Activated effector memory CD4-positive, alpha-beta T cell treated with Interleukin-2 at 50 U/mL for 16 hours (primary cell): ENCODE results near the gene PANK4.
"Not testable (repeated sequence)": the region's sequence is repeated elsewhere in the genome, so short reads cannot be mapped to it uniquely, and the experiment has no call there.

ENCODE experiments used
- DNase-seq: peaks from one replicate; pipeline ENCODE4 v3.0.0-alpha.2; 2020

PANK4 gene

DNA sequence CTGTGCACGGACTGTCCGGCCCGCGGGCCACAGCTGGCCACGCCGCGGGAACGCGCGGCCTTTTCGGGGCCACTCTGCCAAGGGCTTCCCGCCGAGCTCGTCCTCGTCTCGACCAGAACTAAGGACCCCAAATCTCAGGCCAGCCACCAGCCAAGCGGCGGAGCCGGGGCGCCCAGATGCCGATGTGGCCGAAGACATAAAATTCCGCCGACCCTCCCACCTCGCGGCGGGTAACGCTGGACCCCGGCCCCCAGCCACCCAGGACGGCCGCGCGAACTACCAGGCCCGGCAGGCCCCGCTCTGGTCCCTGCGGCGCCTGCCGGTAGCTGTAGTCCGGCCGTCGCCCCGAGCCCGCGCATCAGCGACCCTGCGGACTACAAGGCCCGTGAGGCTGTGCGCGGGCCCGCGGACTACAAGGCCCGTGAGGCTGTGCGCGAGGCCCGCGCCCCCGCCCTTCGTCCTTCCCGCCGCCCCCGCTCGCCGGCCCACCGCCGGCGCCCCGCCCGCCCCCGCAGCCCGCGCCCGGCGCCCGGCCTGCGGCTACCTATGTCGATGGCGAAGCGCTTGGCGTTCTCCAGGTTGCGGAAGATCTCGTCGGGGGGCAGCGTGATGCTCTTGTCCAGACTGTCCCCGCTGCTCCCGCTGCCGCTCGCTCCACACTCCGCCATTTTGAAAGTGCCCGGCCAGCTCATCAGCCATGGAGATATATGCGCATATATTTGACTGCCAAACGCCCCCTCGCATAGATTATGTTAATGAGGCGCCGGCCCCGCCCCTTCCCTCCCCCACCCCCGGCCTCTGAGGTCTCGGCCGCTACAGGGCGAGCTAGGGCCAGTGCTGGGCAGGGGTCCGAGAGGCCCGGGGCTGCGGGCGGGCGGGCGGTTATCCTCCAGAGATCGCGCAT, at the start of gene PANK4:
TSS of gene PANK4 (minus strand) at position 677 of the 904 bp plus-strand sequence. CDS start at position 668, 9 bp downstream.
- DNase-seq, result peak; percentile 83

DNA sequence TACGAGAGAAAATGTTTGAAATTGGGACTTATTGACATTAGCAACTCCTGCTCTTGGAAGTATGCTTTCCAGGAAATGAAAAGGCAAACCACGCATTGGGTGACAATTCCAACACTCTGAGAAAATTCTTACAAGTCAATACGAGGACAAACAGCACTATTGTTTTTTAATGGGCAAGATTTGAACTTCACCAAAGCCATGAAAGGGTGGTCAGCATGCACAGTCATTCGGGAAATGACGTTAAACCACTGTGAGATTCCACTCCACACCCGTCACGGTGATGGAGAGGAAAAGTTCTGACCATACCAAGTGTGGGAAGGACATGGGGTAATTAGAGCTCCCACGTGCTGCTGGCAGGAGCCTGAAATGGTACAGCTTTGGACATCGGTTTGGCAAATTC, 48.0 kb upstream of the PANK4 start:
- DNase-seq, result no peak

- DNase-seq, result no peak
Measured at GRCh38 chr1:2573250-2573920, 47.0 kb upstream of the PANK4 start.

GRCh38 chr1:2571348-2571747, 45.0 kb upstream of the PANK4 start:
- DNase-seq, result no peak

- DNase-seq, result no peak
Measured at GRCh38 chr1:2570332-2570731, 43.9 kb upstream of the PANK4 start.

DNA sequence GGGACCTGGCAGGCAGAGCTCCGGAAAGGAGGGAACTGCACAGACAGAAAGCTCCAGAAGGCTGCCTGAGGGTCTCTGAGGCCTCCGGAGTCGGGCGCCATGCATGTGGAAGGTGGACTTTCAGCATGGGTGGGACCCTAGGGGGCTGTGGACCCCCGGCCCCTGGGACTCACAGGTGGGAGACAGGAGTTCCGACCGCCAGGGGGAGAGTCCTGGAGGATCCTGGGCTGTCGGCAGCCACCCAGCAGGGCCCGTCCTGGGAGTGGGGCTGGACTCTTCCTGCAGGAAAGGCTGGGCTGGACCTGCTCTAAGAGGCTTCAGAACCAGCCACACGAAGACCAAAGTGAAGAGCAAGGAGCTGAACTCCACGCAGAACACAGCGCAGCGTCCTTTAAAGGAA, 43.3 kb upstream of the PANK4 start:
- not testable (repeated sequence) for DNase-seq

DNA sequence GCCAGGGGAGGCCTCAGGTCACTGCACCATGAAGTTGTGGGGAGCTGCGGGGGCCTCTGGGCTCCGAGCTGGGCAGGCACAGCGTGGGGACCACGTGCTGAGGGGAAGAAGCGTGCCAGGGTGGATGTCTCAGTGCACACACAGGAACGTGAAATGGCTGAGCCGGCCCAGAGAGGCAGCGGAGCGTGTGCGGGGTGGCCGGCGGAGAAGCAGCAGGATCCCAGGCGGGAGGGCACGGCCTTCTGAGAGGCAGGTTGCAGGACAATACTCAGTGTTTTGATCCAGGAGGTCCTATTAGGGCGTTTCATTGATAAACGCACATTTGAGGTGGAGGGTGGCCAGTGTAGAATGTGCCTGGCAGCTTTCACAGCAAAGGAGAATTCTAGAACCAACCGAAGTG, 42.7 kb upstream of the PANK4 start:
- DNase-seq, result no peak

DNA sequence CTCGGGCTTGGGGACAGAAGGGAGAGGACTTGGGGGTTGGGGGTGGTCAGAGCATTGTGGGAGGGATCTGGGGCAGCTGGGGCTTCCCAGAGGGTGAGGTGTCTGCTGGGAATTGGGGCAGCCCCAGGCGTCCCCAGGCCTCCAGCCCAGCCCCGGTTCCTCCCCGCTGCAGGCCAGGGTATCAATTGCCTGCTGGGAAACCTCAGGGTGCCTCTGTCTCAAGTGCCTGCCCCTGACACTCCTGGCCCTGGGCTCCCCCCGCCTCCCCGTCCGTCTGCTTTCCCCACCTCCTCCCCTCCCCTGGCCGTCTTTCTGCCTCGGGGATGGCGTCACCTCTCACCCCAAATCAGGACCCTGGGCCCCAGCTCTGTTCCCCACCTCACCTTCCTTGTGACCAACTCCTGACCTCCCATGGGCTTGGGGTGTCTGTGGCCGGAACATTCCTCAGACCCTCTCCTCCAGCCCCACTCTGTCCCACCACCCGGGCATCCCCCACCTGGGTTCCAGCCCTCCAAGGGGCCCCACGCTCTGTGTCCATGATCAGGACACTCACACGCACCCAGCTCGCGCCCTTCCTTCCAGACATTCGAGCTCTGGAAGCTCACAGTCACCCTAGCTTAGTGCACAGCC, 41.9 kb upstream of the PANK4 start:
- not testable (repeated sequence) for DNase-seq

- no peak for DNase-seq
Measured at GRCh38 chr1:2567083-2567679, 40.8 kb upstream of the PANK4 start.

DNA sequence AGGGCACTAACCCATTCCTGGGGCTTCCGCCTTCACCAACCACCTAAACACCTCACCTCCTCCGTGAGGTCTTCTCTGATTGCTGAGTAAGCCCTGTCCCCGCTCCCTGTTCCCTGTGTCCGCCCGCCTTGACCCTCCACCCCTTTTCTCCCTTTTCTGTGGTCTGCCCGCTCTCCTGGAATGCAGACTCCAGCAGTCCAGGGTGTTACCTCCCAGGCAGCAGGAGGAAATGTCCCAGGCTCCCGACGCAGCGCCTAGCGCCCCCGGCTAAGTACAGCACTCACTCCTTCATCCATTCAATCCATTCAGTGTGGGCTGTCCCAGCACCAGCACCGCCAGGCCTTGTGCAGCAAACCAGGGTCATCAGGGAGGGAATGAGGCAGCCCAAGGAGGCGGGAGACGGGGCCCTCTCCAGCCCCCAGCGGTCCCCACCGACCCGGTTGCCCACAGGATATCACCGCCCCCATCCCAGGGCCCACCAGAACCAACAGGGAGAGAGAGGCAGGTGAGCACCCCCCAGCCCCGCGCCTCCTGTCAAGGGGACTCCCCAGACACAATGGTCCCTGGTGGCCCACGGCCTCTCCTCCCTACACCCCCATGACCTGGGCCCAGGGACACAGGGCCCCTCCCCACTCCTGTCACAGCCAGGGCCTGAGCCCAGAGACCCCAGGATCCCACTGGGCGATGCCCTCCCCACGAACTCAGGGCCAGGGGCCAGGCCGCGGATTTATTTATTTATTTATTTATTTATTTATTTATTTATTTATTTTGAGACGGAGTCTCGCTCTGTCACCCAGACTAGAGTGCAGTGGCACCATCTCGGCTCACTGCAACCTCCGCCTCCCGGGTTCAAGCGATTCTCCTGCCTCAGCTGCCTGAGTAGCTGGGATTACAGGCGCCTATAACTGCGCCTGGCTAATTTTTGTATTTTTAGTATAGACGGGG, 40.0 kb upstream of the PANK4 start:
- no peak for DNase-seq

DNA sequence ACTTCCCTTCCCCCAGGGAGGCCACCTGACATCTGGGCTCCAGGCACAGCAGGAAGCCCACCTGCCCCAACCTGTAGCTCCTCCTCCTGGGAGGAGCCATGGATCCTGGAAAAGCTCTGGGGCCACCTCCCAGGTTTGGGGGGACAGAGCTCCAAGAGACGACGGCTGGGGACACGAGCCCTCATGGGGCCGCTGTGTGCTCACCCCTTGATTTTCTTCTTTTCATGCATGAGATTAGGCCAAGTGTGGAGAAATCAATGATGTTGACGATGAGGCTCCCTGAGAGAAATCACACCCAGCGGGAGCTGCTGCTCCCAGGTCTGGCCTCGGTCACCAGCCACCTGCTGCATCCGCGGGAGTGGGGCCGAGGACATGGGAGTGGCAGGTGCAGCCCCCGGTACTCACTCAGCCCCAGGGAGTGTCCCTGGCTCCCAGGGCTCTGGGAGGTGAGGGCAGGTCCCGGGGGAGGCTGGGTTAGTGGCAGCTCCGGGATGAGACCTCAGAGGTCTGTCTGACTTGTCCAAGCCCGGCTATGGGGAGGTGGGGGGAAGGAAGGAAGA, 38.5 kb upstream of the PANK4 start:
- DNase-seq, result no peak

GRCh38 chr1:2564006-2564814, 37.8 kb upstream of the PANK4 start:
- DNase-seq, result no peak

- DNase-seq, result no peak
Measured at GRCh38 chr1:2563205-2563604, 36.8 kb upstream of the PANK4 start.

- no peak for DNase-seq
Measured at GRCh38 chr1:2561898-2562895, 35.8 kb upstream of the PANK4 start.

DNA sequence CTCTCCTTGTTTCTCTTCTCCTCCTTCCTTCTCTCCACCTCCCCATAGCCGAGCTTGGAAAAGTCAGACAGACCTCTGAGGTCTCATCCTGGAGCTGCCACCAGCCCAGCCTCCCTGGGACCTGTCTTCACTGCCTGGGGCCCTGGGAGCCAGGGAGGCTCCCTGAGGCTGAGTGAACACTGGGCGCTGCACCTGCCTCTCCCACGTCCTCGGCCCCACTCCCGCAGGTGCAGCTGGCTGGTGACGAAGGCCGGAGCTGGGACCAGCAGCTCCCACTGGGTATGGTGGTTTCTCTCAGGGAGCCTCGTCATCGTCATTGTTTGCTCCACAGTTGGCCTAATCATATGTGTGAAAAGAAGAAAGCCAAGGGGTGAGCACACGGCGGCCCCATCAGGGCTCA, 35.0 kb upstream of the PANK4 start:
- DNase-seq, result no peak

DNA sequence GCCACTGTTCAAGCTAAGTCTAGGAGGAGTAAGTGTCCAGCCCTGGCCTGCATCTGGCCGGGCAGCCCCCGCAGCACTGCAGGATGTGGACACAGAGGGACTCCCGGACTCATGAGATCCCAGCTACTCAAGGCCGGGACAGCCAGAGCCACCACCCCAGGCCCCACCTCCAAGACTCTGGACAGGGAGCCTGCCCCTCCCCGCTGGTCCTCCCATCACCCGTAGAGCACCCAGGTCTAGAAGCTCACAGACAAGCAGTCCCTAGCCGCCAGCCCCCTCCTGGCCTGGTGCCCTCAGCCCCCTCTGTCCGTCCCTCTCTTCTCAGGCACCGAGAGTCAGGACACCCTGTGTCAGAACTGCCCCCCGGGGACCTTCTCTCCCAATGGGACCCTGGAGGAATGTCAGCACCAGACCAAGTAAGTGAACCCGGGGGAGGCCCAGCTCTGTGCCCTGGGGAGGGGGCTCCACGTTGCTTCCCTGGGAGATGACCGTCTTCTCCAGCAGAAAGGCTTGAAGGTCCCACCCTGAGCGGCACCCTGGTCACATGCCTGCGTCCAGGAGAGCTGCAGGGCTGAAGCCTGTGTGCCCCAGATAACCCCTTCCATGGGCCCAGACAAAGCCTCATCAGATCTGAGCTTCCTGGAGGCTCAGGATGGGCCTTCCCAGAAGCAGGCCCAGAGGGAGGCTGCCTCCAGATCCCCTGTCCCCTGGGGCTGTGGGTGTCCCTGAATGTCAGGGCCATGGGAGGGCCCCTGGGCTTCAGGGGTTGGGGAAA, 34.1 kb upstream of the PANK4 start:
- no peak for DNase-seq

GRCh38 chr1:2559509-2560298, 33.3 kb upstream of the PANK4 start:
- no peak for DNase-seq

- DNase-seq, result no peak
Measured at GRCh38 chr1:2558861-2559260, 32.5 kb upstream of the PANK4 start.
